ENCODE data around the gene NHLRC2.

DNA sequence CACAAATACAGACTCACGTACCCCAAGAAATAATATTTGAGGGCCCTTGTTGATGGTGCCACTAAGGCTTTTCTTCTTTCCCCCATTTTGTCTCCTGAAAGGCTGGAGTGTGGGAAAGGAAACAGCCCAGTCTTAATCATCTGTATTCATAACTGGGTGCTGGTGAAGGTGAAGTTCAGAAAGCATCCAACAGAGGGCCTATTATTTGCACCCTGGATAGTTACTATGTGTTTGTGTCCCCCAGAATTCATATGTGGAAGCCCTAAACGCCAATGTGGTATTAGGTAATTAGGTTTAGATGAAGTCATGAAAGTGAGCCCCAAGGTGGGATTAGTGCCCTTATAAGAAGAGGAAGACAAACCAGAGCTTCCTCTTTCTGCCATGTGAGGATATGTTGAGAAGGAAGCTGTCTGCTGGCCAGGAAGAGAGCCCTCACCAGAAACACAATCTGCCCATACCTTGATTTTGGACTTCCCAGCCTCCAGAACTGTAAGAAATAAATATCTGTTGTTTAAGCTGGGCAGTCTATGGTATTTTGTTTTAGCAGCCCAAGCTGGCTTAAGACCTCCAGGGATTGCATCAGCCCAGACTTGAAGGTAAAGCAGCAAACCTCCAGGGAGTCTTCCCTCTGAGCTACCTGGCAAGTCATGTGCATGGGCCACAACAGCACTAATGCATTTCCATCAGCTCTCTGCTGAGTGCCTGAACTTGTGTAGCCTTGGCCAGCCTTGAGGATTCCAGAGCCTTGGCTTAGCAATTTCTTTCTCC is 99.2 kb downstream of the NHLRC2 start:
- no peak for TF ChIP-seq POLR2A (IDR thresholded peaks at IDR 0.05)
- TF ChIP-seq, protein P1, sequence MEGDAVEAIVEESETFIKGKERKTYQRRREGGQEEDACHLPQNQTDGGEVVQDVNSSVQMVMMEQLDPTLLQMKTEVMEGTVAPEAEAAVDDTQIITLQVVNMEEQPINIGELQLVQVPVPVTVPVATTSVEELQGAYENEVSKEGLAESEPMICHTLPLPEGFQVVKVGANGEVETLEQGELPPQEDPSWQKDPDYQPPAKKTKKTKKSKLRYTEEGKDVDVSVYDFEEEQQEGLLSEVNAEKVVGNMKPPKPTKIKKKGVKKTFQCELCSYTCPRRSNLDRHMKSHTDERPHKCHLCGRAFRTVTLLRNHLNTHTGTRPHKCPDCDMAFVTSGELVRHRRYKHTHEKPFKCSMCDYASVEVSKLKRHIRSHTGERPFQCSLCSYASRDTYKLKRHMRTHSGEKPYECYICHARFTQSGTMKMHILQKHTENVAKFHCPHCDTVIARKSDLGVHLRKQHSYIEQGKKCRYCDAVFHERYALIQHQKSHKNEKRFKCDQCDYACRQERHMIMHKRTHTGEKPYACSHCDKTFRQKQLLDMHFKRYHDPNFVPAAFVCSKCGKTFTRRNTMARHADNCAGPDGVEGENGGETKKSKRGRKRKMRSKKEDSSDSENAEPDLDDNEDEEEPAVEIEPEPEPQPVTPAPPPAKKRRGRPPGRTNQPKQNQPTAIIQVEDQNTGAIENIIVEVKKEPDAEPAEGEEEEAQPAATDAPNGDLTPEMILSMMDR (IDR thresholded peaks at IDR 0.05): no peak
- TF ChIP-seq POLR2AphosphoS5 (IDR thresholded peaks at IDR 0.05): no peak
- no peak for TF ChIP-seq EP300 (IDR thresholded peaks at IDR 0.05)

Measured in sigmoid colon (tissue), 4 donors.